HG03432 (cell line): ENCODE measurements around the gene ATP6V1G1.

ENCODE experiments used
- ATAC-seq: cut with Tn5 transposase; IDR thresholded peaks from one replicate; pipeline ENCODE4 v1.9.1; 2021; ENCODE audit warnings: mild to moderate bottlenecking, moderate library complexity; ENCODE audit not compliant: unreplicated experiment

Gene ATP6V1G1

GRCh38 chr9:114611516-114612271 is 24.1 kb downstream of the ATP6V1G1 start:
- ATAC-seq, result peak; percentile 53

GRCh38 chr9:114612272-114612923 is 24.8 kb downstream of the ATP6V1G1 start:
- no peak for ATAC-seq

GRCh38 chr9:114613087-114613486 is 25.5 kb downstream of the ATP6V1G1 start:
- no peak for ATAC-seq

GRCh38 chr9:114613919-114614318 is 26.4 kb downstream of the ATP6V1G1 start:
- ATAC-seq, result no peak

- ATAC-seq, result no peak
Observed at GRCh38 chr9:114614373-114614772, 26.8 kb downstream of the ATP6V1G1 start.

- ATAC-seq, result peak; percentile 83
Observed at GRCh38 chr9:114616684-114617520, 29.3 kb downstream of the ATP6V1G1 start.

GRCh38 chr9:114619191-114619761 is 31.7 kb downstream of the ATP6V1G1 start:
- ATAC-seq, result peak; percentile 46

- ATAC-seq, result no peak
Observed at GRCh38 chr9:114621561-114621960, 34.0 kb downstream of the ATP6V1G1 start.

- ATAC-seq, result no peak
Observed at GRCh38 chr9:114621975-114622609, 34.5 kb downstream of the ATP6V1G1 start.

- ATAC-seq, result no peak
Observed at GRCh38 chr9:114624677-114625076, 37.1 kb downstream of the ATP6V1G1 start.

GRCh38 chr9:114626415-114627020 is 38.9 kb downstream of the ATP6V1G1 start:
- ATAC-seq, result no peak

GRCh38 chr9:114627553-114627952 is 40.0 kb downstream of the ATP6V1G1 start:
- ATAC-seq, result no peak

GRCh38 chr9:114629563-114630090 is 42.1 kb downstream of the ATP6V1G1 start:
- no peak for ATAC-seq

GRCh38 chr9:114631166-114631565 is 43.6 kb downstream of the ATP6V1G1 start:
- no peak for ATAC-seq

- no peak for ATAC-seq
Observed at GRCh38 chr9:114633438-114634089, 46.0 kb downstream of the ATP6V1G1 start.

- no peak for ATAC-seq
Observed at GRCh38 chr9:114634387-114634786, 46.8 kb downstream of the ATP6V1G1 start.

- ATAC-seq, result no peak
Observed at GRCh38 chr9:114638404-114638803, 50.8 kb downstream of the ATP6V1G1 start.

- no peak for ATAC-seq
Observed at GRCh38 chr9:114641967-114642366, 54.4 kb downstream of the ATP6V1G1 start.

GRCh38 chr9:114643001-114643400 is 55.4 kb downstream of the ATP6V1G1 start:
- ATAC-seq, result no peak

- ATAC-seq, result no peak
Observed at GRCh38 chr9:114643896-114644295, 56.3 kb downstream of the ATP6V1G1 start.
